GM12878 (cell line): Measurements from ENCODE around the gene RPS27L. TPM values are rescaled to one million over a fixed set of nuclear protein-coding genes. Genes with fewer than 3 reads are reported as not detected.

Experiments
- ATAC-seq: fragments of 200-7000 bp; cut with Tn5 transposase; 3 replicates; pipeline ENCODE4 v1.9.1; 2020; ENCODE audit warnings: mild to moderate bottlenecking, moderate library complexity
- BruUV-seq: library from RNA; stranded (reverse); fragments of 400-500 nt; replicated peaks from 2 replicates; lab custom pipeline; 2021; lab: Mats Ljungman, UMichigan
- CTCF ChIA-PET: fragments of 300-600 bp; sonication (Branson Sonifier 250); formaldehyde crosslinking; extraction: SDS; loops from one replicate; lab custom pipeline; 2021; ENCODE audit warnings: inconsistent platforms; lab: Yijun Ruan, JAX
- POLR2A ChIA-PET: fragments of 350-600 bp; formaldehyde crosslinking; extraction: SDS; loops from one replicate; lab custom pipeline; 2021; ENCODE audit warnings: inconsistent platforms; lab: Charles Lee
- RAD21 ChIA-PET: fragments of 300-600 bp; sonication (Branson Sonifier 250); formaldehyde crosslinking; loops from one replicate; lab custom pipeline; 2023; ENCODE audit warnings: antibody characterized with exemption; ENCODE audit not compliant: unreplicated experiment; lab: Charles Lee
- SMC1A ChIA-PET: fragments of 300-600 bp; sonication (Branson Sonifier 250); formaldehyde crosslinking; loops from one replicate; lab custom pipeline; 2023; ENCODE audit not compliant: unreplicated experiment, uncharacterized antibody; lab: Charles Lee
- DNase-seq: peaks from one replicate; pipeline ENCODE4 v3.0.0-alpha.2; 2011; ENCODE audit warnings: low read depth, low spot score
- FAIRE-seq: peaks from 3 replicates; lab custom pipeline; 2011; peaks lifted over from hg19 to GRCh38; lab: Jason Lieb, UNC
- H2AFZ ChIP-seq: 2 replicates; pipeline ENCODE4 v1.6.0; 2011; ENCODE audit warnings: low read depth, low read length, control low read depth; ENCODE audit not compliant: control insufficient read depth
- H3K27ac ChIP-seq: 2 replicates; pipeline ENCODE4 v1.5.1; 2011; ENCODE audit warnings: control low read depth; ENCODE audit not compliant: control insufficient read depth, insufficient read depth
- H3K27me3 ChIP-seq, 2 experiments: replicated peaks in 1 of 2; 2 replicates each; pipeline versions ENCODE4 v1.6.0 to v1.6.1; 2011; ENCODE audit warnings: low read length in 1 of 2; ENCODE audit not compliant: control insufficient read depth in 2 of 2, insufficient read depth in 2 of 2
- H3K36me3 ChIP-seq, 2 experiments: 2 replicates each; pipeline ENCODE4 v1.5.1; 2011; ENCODE audit warnings: low read length in 1 of 2; ENCODE audit not compliant: control insufficient read depth in 2 of 2, insufficient read depth in 2 of 2
- H3K4me1 ChIP-seq: 2 replicates; pipeline ENCODE4 v1.6.1; 2011; ENCODE audit warnings: mild to moderate bottlenecking, low read length, moderate library complexity, mixed read lengths; ENCODE audit not compliant: control insufficient read depth, insufficient read depth
- H3K4me2 ChIP-seq: 2 replicates; pipeline ENCODE4 v1.6.0; 2011; ENCODE audit warnings: control low read depth; ENCODE audit not compliant: control insufficient read depth, insufficient read depth
- H3K4me3 ChIP-seq: fragments of 200-600 bp; sonication (generic); 2 replicates; pipeline ENCODE4 v1.5.1; 2016
- H3K79me2 ChIP-seq: 2 replicates; pipeline ENCODE4 v1.6.0; 2011; ENCODE audit warnings: low read length; ENCODE audit not compliant: control insufficient read depth, insufficient read depth
- H3K9ac ChIP-seq: 2 replicates; pipeline ENCODE4 v1.8.0; 2011; ENCODE audit warnings: low read length, control low read depth, mixed read lengths; ENCODE audit not compliant: control insufficient read depth, insufficient read depth
- H3K9me3 ChIP-seq: replicated peaks from 3 replicates; pipeline ENCODE4 v1.5.1; 2011; ENCODE audit warnings: mild to moderate bottlenecking, low read length; ENCODE audit not compliant: control insufficient read depth, insufficient read depth
- H4K20me1 ChIP-seq: 2 replicates; pipeline ENCODE4 v1.6.0; 2011; ENCODE audit not compliant: control insufficient read depth, insufficient read depth
- ATF2 ChIP-seq: IDR thresholded peaks from 2 replicates; pipeline ENCODE4 v1.6.1; 2012; ENCODE audit warnings: low read length, inconsistent platforms
- IRF3 ChIP-seq: fragments of 450-650 bp; IDR thresholded peaks from 2 replicates; pipeline ENCODE4 v1.6.1; 2014; ENCODE audit warnings: mild to moderate bottlenecking
- IRF5 ChIP-seq: fragments of 450-650 bp; IDR thresholded peaks from 2 replicates; pipeline ENCODE4 v1.6.1; 2017; ENCODE audit warnings: borderline replicate concordance
- MYB ChIP-seq: fragments of 150-350 bp; IDR thresholded peaks from 2 replicates; pipeline ENCODE4 v1.6.1; 2014; ENCODE audit warnings: mild to moderate bottlenecking, low read depth, low read length, borderline replicate concordance
- SUPT20H ChIP-seq: IDR thresholded peaks from 2 replicates; pipeline ENCODE4 v1.6.1; 2011; ENCODE audit warnings: low read depth, mild to moderate bottlenecking, low read length, moderate library complexity, borderline replicate concordance; ENCODE audit not compliant: control insufficient read depth
- WGBS: methylation state at CpG from one replicate; pipeline ENCODE4 v1.1.6; 2016; ENCODE audit warnings: low lambda C conversion rate; ENCODE audit not compliant: insufficient replicate concordance, insufficient coverage; ENCODE audit errors: missing lambda C conversion rate; 5-methylcytosine and 5-hydroxymethylcytosine counted together
- in situ Hi-C: fragments of 300-500 bp; cut with MboI; formaldehyde crosslinking; loops from 9 replicates; pipeline ENCODE4 v1.14.3; 2018; ENCODE audit warnings: mixed read lengths
- intact Hi-C: fragments of 100-400 bp; cut with micrococcal nuclease; formaldehyde crosslinking; loops from one replicate; pipeline ENCODE4 v1.14.2; 2022; ENCODE audit not compliant: unreplicated experiment
- polyA plus RNA-seq, 11 experiments: library from polyadenylated mRNA; depleted of rRNA in 4 of 11; unstranded in 6 of 11; stranded (reverse) in 5 of 11; fragments of >200 nt; fragmentation: Nextera tagmentation in 4 of 11; fragmentation: Illumina TruSeq in 1 of 11; extraction: Ambion mirVana in 4 of 11; extraction: Trizol in 1 of 11; gene quantifications; 1 replicate in 1 of 11; 2 replicates in 10 of 11; pipeline versions ENCODE4 v1.2.1 to v1.2.3, GENCODE V29; 2011 to 2016; ENCODE audit warnings: inconsistent platforms in 2 of 11, missing spikeins in 2 of 11, low read depth in 1 of 11
- total RNA-seq, 4 experiments: library from RNA; depleted of rRNA in 3 of 4; stranded (reverse); fragments of >200 nt in 3 of 4; fragmentation: Illumina TruSeq in 1 of 4; extraction: Trizol in 1 of 4; gene quantifications; 2 replicates each; pipeline versions ENCODE4 v1.2.1 to v1.2.3, GENCODE V29; 2013 to 2021

RPS27L gene
- total and polyA plus RNA-seq, 10 of the 15 experiments (the other 5 are each of a cell fraction or from before 2014, with no cell fraction given) = 133 to 970 (median 220) TPM

GRCh38 chr15:63112871-63113270 is 44.4 kb downstream of the RPS27L start:
- Histone ChIP-seq H3K27ac (no peak overlapping the region), H2AFZ (no peak overlapping the region), H3K9ac (no peak overlapping the region), H4K20me1 (no peaks in the 10 kb centered on the region), H3K79me2 (no peaks in the 10 kb centered on the region), H3K36me3 (no peaks in the 10 kb centered on the region), H3K4me2 (no peak overlapping the region), H3K4me1 (no peaks in the 10 kb centered on the region), H3K27me3 (no peaks in the 10 kb centered on the region; a peak in 1 of 4 replicates), H3K4me3 (no peak overlapping the region), H3K9me3 (no peaks in the 10 kb centered on the region)
- intact Hi-C loops (no loop called here), in situ Hi-C loops (no loop called here)
- ChIA-PET CTCF (no interaction called here), SMC1A (no interaction called here), RAD21 (no interaction called here), POLR2A (no interaction called here)
- no peak for ATAC-seq
- TF ChIP-seq ATF2 = no peak
- no peak for TF ChIP-seq MYB
- no peak for TF ChIP-seq SUPT20H
- no peak for TF ChIP-seq IRF3
- TF ChIP-seq IRF5 = no peak
- no TSS peak for BruUV-seq
- 65% methylated on average over 3 of the region's 3 CpGs for WGBS
- no peak for DNase-seq
- no peak for FAIRE-seq
